GM18502 (cell line): Measurements from ENCODE around the gene PRSS8.
"Not testable (repeated sequence)": the region's sequence is repeated elsewhere in the genome, so short reads cannot be mapped to it uniquely, and the experiment has no call there.

Source experiments
- ATAC-seq: cut with Tn5 transposase; IDR thresholded peaks from one replicate; pipeline ENCODE4 v1.9.1; 2021; ENCODE audit warnings: mild to moderate bottlenecking; ENCODE audit not compliant: unreplicated experiment, poor library complexity

PRSS8 gene

DNA sequence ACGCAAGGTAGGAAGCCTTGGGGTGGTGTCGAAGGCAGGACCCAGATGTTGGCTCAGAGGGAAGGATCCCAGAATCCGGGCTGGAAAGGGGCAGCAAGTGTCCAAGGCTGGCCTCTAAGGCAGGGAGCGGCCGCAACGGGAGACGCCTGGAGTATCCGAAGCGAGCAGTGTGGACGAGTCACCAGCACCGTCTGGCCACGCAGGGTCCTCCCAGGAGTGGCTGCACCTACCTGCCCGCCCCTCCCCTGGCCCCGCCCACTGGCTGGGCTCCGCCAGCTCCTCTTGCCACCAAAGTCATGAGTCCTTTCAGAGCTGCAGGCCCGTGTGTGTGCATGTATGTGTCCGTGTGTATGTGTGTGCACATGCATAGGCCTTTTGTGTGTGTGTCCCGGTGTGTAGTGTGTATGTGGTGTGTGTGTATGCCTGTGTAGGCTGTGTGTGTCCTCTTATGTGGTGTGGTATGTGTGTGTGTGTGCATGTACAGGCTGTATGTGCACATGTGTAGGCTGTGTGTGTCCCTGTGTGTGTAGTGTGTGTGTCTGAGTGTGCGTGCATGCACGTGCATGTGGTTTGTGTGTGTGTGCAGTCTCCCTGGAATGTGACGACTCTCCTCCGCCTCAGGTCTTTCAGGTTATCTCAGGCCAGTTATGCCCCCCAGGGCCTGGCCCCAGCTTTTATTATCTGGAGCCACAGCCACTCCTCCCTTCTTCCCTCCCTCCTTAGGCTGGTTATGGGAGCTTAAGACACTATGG is at the start of gene PRSS8:
PRSS8 (minus strand) TSS at position 193 of the 752 bp plus-strand sequence. CDS start 229 bp downstream, outside the sequence.
- no peak for ATAC-seq

DNA sequence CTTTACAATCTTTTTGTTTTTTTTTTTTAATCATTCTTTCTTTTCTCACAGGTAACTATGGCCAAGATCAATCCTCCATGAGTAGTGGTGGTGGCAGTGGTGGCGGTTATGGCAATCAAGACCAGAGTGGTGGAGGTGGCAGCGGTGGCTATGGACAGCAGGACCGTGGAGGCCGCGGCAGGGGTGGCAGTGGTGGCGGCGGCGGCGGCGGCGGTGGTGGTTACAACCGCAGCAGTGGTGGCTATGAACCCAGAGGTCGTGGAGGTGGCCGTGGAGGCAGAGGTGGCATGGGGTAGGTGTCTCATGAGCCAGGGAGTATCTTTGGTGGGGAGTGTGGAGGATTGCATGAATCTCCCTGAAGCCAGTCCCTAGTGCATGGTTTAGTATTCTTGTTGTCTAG is 49.4 kb upstream of the PRSS8 start:
- ATAC-seq: no peak

DNA sequence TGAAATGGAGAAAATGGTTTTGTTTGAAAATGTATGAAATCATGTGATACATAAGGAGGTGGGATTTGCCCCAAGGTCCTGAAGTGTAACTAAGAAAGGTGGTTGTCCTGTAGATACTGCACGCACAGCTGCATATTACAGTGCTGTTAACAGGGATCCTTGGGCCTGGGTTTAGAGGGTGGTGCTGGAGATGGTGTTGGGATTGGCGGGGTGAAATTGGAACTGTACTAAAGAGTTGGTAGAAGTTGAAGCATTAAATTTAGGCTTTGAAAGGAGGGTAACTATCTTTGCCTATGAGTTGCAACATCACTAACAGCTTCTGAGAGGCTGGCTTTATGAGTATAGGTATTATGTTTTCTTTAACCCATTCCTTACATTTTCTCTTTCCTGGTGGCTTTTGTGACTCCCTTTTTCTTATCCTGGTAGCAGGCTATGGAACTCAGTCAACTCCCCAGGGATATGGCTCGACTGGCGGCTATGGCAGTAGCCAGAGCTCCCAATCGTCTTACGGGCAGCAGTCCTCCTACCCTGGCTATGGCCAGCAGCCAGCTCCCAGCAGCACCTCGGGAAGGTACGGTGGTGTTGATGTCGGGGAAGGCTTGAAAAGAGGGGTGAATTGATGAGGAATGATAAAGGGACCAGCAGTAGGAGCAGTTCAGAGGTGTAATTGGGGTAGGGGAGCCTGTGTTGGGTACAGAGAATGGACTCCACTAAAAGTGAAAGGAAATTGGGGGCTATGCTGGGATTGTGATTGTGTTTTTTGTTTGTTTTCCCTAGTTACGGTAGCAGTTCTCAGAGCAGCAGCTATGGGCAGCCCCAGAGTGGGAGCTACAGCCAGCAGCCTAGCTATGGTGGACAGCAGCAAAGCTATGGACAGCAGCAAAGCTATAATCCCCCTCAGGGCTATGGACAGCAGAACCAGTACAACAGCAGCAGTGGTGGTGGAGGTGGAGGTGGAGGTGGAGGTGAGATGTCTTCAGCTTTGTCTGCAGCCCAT is 48.2 kb upstream of the PRSS8 start:
- no peak for ATAC-seq

DNA sequence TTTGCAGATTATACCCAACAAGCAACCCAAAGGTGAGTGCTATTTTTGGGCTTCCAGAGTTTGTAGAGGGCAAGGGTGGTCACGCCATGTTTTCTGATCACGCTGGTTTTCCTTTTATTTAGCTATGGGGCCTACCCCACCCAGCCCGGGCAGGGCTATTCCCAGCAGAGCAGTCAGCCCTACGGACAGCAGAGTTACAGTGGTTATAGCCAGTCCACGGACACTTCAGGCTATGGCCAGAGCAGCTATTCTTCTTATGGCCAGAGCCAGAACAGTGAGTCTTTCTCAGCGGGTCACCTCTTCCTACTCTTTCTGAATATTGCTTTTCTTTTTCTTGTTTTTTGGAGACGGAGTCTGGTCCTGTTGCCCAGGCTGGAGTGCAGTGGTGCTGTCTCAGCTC is 46.9 kb upstream of the PRSS8 start:
- ATAC-seq: no peak

DNA sequence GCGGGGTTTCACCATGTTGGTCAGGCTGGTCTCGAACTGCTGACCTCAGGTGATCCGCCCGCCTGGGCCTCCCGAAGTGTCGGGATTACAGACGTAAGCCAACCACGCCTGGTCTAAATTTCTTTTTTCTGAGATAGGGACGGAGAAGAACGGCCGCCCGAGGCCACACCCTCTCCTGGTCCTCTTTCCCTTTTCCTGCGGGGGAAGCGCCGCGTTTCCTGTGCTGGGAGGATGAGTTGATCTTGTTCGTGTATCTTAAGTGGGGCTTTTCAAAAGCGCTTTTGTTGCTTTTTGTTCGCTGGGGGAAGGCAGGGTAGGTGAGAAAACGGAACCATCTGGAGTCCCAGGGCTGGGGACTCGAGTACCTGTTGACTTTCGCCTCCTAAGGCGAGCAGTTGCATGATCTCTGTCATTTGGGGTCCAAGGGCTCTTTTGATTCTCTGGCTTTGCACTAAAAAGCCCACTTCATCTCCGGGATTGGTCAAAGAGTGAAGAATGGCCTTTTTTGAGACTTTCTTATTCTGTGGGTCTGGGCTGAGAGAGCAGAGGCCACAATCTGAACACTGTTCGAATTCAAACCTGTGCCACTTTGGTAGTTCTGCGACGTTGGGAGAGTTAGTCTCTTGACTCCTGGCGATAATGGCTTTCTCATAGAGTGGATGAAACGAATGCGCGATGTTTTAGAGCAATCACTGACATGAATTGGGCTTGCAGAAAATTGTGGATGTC is 45.7 kb upstream of the PRSS8 start:
- no peak for ATAC-seq

DNA sequence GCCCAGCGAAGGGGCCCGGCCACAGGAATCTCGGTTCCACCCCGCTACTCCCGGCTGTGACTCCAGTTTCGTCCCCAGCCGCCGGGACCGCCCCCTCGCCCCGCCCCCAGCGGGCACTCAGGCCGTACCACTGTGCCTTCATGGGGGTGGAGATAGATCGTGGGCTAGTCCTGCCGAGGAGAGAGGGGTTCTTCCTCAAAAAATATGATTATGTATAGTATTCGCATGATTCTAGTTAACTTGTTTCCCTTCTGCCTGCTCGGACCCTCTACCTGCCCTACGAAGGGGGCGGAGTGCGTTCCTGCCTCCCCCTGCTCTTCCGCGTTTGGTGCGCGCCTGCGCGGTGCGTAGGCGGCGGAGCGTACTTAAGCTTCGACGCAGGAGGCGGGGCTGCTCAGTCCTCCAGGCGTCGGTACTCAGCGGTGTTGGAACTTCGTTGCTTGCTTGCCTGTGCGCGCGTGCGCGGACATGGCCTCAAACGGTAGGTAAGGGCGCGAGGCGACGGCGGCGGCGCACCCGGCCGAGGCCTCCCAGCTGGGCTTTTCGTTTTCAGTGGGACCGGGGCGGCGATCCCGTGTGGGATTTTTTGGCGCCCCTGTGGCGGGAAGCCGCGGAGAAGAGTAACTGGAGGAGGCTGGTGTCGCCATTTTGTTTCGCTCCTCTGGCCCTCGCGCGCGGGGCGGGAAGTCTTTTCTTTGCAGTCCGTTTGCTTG is 44.4 kb upstream of the PRSS8 start, which contains the start of gene FUS:
FUS (plus strand) TSS at position 393 of the 713 bp plus-strand sequence; CDS start at position 469, 76 bp downstream.
- ATAC-seq: peak; percentile 58

DNA sequence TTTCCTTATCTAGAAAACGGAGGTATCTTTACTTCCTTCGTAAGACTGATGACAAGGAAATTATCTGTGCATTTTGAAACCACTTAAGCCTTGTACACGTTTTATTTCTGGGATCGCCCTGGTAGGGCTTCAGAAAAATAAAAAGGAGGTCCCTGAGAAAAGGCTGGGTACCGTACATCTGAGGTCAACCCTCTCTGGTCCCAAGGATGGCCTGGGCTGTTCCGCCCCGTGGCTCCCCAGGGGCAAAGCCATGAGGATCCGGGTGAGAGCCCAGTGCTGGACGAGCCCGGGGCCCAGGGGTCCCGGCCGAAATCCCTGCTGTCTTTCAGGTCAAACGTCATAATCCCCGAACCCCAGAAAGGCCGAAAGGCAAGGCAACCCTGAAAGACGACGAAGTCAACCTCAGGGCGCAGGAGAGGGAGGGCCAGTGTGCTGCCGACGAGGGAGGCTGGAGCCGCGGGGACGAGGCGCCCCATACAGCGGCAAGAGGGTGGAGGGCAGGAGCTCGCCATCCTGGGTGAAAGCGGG is 43.8 kb upstream of the PRSS8 start:
- ATAC-seq: no peak

DNA sequence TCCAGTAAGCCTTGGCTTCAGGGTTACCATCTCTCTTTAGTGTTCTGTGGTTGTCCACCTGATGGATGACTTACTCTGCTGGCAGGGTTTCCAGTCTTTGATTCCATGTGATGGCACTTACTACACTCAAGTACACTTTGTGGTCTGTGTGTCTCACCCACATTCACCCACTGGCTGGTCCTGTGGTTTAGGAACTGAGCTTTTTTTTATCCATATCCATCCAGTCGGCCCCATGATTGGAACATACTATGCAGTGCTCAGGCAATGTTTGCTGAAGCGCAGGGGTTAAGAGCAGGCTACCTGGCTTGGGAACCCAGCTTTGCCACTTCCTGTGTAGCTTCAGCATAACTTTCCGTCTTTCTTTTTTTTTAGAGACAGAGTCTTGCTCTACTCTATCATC is 41.6 kb upstream of the PRSS8 start:
- ATAC-seq: no peak

DNA sequence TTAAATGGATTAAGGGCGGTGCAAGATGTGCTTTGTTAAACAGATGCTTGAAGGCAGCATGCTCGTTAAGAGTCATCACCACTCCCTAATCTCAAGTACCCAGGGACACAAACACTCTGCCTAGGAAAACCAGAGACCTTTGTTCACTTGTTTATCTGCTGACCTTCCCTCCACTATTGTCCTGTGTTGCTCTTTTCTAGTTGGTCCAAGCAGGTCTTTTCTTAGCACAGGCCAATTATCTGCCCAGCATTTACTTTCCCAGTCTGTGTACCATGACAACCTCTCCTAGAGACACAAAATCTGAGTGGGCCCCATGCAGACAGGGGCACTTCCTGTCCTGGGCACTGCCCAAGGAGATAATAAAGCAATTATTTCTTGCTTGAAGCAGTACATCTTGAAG is 34.5 kb upstream of the PRSS8 start:
- not testable (repeated sequence) for ATAC-seq

DNA sequence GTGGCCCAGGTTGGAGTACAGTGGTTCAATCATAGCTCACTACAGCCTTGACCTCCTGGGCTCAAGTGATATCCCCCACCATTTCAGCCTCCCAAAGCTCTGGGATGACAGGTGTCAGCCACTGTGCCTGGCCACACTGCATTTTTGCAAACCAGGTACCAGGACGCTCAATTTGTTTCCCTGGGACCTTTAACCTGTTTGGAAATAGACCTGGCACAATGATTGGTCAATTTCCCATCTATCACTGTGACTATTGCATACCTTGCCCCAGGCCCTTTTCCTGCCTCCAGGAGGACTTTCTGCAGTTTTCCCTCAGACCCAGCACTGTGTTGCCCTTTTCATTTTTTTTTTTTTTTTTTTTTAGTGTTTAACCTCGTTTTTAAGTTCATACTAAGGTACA is 33.3 kb upstream of the PRSS8 start:
- ATAC-seq: no peak

DNA sequence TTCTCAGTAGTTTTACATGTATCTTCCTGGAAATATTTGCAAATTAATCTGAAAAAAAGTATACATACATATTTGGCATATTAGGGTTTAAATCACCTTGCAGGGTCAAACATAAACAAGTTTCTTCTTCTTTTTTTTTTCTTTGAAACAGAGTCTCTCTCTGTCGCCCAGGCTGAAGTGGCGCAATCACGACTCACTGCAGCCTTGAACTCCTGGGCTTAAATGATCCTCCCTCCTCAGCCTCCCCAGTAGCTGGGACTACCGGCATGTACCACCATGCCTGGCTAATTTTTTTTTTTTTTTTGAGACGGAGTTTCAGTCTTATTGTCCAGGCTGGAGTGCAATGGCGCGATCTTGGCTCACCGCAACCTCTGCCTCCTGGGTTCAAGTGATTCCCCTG is 31.8 kb upstream of the PRSS8 start:
- no peak for ATAC-seq

DNA sequence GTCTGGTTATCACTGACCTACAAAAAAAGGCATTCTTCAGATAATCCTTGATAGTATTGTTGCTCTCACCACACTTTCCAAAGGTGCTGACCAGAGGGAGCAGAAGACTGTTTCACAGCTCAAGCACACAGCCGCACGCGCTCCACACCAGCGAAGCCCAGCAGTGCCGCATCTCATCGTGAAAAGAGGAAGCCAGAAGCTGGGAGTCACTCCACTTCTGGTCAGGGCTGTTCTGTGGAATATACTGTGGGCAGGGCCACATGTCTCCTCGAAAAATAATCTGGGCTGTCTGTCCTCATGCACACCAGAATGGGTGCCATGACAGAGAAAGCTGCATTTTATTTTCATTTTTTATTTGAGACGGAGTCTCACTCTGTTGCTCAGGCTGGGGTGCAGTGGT is 21.6 kb upstream of the PRSS8 start:
- ATAC-seq: no peak

DNA sequence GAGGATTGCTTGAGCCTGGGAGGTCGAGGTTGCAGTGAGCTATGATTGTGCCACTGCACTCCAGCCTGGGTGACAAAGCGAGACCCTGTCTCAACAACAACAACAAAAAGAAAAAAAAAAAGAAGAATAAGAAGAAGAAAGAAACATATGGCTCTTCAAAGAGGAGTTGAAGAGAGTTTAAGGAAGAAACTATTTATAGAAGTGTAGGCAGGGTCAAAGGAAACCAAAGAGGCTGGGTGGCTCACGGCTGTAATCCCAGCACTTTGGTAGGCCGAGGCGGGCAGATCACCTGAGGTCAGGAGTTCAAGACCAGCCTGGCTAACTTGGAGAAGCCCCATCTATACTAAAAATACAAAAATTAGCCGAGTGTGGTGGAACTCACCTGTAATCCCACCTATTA is 15.4 kb upstream of the PRSS8 start:
- not testable (repeated sequence) for ATAC-seq

DNA sequence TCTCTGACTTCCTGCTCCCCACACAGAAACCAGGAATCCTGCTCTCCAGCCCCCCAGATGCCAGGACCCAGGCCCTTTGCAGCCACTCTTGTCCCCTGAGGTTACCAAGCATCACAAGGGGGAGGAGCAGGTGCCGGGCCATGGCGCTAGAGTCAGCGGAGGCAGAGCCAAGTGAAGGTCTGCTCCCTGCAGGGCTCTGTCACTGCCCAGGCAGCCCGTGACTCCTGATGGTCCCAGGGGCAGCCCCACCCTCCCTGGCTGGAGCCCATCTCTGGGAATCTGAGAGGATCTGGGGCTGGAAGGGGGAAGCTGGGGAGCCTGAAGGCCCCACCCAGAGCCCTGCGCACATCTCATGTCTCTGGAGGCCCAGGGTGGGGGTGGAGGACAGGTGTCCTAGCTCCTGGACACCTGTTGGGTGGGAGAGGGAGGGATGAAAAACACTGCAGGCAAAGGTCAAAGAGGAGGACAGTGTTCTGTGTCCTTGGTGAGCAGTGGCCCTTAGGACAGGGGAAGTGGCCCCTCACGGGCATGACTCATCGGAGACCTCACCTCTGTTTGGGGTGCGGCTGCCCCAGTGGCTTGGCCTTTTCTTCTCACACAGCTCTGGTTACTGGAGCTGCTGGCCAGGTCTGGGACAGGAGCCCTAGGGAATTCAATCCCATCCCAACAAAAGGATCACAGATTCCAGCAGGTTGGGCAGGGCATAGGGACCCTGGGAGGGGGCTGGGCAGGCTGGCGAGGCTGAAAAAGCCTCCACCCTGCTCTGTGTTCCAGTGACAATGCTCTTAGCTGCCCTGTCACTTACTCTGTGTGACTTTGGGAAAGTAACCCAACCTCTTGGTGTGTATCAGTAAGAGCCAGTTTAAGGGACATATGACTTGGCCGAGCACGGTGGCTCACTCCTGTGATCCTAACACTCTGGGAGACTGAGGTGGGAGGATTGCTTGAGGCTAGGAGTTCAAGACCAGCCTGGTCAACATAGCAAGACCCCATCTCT is 14.7 kb upstream of the PRSS8 start, which contains the start of gene PRSS36:
PRSS36 (minus strand) TSS at position 173 of the 997 bp plus-strand sequence; CDS start at position 142, 31 bp downstream.
- ATAC-seq: no peak

DNA sequence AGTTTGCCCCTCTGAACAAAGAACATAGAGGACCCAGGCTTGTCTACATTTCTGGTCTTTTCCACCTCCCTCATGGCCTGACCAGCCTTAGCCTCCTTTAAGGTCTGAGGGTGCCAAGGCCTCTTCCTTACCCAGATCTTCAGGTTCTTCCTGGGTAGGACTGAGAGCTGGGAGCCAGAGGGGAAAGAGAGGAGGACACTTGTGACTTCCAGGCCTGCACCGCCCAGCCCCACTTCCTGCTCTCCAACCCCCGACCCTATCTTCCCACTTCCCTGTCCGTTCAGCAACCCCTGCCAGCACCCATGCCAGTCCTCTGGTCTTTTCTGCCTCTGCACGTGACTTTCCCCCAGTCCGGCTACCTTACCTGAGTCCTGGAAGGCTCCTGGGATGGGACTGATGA is 13.8 kb upstream of the PRSS8 start:
- ATAC-seq: no peak

DNA sequence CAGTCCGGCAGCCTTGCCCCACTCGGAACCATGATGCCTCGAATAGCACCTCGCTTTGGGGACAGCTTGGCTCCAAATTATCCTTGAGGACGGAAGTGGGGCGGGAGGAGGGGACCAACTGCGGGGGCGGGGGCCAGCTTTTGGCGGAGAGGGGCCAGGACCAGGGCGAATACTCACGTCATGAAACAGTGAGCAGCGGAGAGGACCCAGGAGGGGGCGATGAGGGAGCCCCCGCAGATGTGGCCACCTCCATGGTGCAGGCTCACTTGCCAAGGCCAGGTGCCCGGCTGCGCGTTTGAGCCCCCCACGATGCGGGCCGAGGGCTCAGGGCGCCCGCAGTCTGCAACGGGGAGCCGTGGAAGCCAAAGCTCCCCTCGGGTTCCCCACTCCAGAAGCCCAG is 13.4 kb upstream of the PRSS8 start:
- ATAC-seq: no peak

DNA sequence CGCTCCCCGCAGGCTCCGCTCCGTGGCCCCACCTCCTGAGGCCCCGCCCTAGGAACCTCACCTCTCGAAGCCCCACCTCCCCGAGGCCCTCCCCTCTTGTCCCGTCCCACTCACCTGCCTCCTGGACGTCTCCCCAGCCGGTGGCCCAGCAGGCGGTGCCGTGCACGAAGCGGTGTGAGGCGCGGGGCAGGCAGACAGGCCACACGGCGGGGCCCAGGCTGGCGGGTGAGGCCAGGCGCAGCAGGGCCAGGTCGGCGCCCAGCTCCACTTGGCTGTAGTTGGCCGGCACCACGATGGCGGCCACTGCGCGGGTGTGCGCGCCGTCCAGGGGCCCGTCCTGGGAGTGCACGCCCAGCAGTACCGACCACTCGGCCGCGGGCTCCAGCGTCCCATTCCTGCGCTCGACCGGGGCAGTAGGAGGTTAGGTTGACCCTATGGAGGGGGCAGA is 12.8 kb upstream of the PRSS8 start:
- ATAC-seq: no peak

DNA sequence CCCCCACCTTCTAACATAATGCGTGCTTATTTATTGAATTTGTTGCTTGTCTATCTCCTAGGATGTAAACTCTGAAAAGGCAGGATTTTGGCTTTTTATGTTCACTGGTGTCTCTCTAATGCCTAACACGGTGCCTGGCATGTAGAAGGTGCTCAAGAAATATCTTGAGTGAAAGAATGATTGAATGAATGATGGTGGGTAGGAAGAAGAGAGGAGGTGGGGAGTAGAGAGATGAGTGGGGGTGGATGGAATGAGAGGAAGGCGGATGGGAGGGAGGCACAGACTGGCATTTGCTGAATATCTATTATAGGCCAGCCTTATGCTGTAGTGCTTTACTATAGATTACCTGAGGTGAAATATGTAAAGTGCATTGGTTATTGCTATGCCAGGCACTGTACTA is 12.0 kb upstream of the PRSS8 start:
- ATAC-seq: no peak
